ENCODE measurements around the gene TRIM33. TPM values are rescaled to one million over a fixed set of nuclear protein-coding genes. Genes with fewer than 3 reads are reported as not detected.
"Not testable (repeated sequence)": the region's sequence is repeated elsewhere in the genome, so short reads cannot be mapped to it uniquely, and the experiment has no call there.

The TRIM33 gene
- total RNA-seq, 1 experiment from 2014 or later = 22.9 TPM

DNA sequence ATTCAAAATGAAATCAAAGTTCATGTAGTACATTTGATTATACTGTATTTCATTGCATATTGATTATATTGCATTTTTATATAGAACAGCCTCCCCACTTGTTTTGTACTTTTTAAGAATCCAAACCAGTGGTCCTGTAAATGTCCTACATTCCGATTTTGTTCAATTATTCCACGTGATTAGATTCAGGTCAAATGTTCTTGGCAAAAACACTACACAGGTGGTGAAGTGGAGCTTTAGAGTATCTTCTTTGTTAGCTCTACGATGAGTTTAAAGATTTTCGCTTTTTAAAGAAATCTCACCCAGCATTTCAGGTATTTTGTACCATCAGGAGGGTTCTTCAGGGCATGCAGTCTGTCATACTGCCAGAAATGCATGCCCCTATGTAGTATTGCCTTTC lies 120.6 kb downstream of the TRIM33 start:
- Histone ChIP-seq H3K4me1 (replicated peaks) (no peaks in the 10 kb centered on the region), H3K27me3 (replicated peaks) (no peaks in the 10 kb centered on the region), H3K9me3 (replicated peaks) (no peaks in the 10 kb centered on the region), H3K36me3 (no peaks in the 10 kb centered on the region), H3K27ac (no peak overlapping the region), H3K4me3 (no peak overlapping the region)
- no peak for DNase-seq (ENCODE audit: low read depth in 1 of 2, low spot score in 2 of 2)

DNA sequence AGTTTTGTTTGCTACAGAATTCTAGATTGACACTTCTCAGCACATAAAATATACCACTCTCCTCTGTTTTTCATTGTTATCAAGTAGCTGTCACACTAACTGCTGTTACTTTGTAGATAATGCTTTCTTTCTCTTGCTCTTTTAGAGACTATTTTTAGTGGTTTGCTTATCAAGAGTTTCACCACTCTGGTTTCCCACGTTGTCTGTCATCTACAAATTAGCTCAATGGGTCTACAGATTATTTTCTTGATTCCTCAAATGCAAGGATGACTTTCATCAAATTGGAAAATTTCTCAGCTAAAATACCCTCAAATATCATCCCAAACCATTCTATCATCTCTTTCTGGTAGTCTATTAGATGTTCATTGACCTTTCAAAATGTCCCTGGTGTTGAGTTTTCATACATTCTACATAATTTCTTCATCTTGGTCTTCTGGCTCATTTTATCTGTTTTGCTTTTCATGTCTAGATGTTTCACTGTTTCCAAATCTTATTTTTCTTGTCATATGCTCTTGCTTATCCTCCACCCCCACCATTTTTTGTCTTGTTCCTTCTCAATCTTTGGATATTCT lies 122.5 kb downstream of the TRIM33 start:
- Histone ChIP-seq H3K4me1 (replicated peaks) (no peaks in the 10 kb centered on the region), H3K36me3 (no peaks in the 10 kb centered on the region), H3K27me3 (replicated peaks) (no peaks in the 10 kb centered on the region), H3K9me3 (replicated peaks) (no peaks in the 10 kb centered on the region), H3K27ac (no peak overlapping the region), H3K4me3 (no peak overlapping the region)
- DNase-seq (ENCODE audit: low read depth in 1 of 2, low spot score in 2 of 2) = no peak

DNA sequence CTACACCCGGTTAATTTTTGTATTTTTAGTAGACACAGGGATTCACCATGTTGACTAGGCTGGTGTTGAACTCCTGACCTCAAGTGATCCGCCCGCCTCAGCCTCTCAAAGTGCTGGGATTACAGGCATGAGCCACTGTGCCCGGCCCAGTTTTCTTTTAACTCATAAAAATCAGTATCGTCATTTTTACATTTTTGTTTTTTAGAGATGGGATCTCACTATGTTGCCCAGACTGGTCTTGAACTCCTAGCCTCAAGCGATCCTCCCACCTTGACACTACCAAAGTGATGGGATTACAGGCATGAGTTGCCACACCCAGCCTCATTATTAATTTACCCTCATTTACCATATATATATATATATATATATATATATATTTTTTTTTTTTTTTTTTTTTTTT lies 123.4 kb downstream of the TRIM33 start:
- not testable (repeated sequence) for H3K4me1 ChIP-seq (replicated peaks); H3K27ac ChIP-seq; H3K36me3 ChIP-seq; H3K9me3 ChIP-seq (replicated peaks); DNase-seq (ENCODE audit: low read depth in 1 of 2, low spot score in 2 of 2); H3K27me3 ChIP-seq (replicated peaks); H3K4me3 ChIP-seq

DNA sequence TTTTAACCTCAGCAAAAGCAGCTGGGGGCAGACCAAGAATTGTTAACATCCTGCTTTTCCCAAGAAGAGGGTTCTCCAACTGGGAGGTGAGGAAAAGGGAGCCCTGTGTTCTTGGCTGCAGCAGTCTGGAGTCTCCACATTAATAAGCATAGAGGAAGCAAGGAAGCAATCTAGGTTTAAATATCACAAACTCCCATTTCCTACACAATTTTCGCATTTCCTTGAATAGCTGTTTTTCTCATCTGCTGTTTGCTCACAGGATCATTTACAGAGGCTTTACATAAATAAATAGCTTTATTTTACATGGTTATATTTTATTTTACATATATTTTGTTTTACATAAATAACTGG lies 124.0 kb downstream of the TRIM33 start:
- Histone ChIP-seq H3K9me3 (replicated peaks) (no peaks in the 10 kb centered on the region), H3K27ac (no peak overlapping the region), H3K36me3 (no peaks in the 10 kb centered on the region), H3K4me1 (replicated peaks) (no peaks in the 10 kb centered on the region), H3K27me3 (replicated peaks) (no peaks in the 10 kb centered on the region), H3K4me3 (no peak overlapping the region)
- DNase-seq (ENCODE audit: low read depth in 1 of 2, low spot score in 2 of 2) = no peak

DNA sequence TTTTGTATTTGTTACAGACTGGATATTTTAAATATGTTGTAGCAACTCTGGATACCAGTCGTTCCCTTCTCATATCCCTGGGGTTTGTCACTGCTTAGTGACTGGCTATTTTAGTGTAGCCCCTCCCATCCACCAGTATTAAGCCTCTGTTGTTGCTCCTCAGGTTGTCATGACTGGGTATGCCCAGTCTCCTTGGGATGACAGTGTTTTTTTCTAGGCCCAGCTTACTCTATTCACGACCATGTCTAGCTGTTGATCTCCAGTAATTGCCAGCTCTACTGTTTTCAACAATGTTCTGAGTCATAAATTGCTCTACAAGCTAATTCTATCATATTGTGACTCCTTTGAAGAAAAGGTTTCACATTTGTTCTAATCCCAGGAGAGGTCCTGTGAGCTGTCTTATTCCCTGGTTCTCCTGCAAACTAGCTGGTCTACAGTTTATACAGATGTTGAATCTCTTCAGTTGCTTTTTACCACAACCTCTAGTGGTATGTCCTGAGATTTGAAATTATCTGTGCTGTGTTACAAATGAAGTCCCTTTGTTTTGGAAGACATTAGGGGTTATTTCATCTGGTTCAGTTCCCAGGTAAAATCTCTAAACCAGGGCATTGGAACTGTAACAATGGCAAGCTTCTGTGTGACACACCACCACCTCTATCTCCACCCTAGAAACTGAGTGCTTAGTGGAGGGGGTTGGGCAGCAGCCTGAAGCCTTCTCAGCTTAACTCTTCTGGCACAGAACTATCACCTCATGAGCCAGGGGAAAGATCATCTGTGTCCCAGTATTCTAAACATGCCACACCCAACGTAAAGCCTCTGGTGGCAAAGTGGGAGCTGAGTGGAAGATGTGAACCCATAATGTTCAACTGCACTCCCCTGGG lies 124.6 kb downstream of the TRIM33 start:
- Histone ChIP-seq H3K27ac (no peak overlapping the region), H3K4me3 (no peak overlapping the region), H3K9me3 (replicated peaks) (no peaks in the 10 kb centered on the region), H3K36me3 (no peaks in the 10 kb centered on the region), H3K4me1 (replicated peaks) (no peaks in the 10 kb centered on the region), H3K27me3 (replicated peaks) (no peaks in the 10 kb centered on the region)
- no peak for DNase-seq (ENCODE audit: low read depth in 1 of 2, low spot score in 2 of 2)

DNA sequence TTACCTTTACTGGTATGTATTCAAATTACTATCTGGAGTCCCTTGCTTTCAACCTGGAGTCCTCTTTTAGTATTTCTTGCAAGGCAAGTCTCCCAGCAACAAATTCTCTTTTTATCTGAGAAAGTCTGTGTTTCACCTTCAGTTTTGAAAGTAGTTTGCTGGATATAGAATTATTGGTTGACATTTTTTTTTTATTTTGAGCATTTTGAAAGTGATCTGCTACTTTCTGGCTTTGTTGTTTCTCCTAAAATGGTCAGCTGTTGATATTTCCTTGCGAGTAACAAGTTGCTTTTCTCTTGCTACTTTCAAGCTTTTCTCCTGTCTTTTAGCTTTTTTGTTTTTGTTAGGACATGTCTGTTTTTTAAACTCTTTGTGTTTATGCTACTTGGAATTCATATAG lies 126.1 kb downstream of the TRIM33 start:
- H3K36me3 ChIP-seq = no peaks in the 10 kb centered on the region
- no peak overlapping the region for H3K27ac ChIP-seq
- H3K4me3 ChIP-seq = no peak overlapping the region
- DNase-seq (ENCODE audit: low read depth in 1 of 2, low spot score in 2 of 2) = no peak
- H3K4me1 ChIP-seq (replicated peaks) = no peaks in the 10 kb centered on the region
- H3K27me3 ChIP-seq (replicated peaks) = no peaks in the 10 kb centered on the region
- H3K9me3 ChIP-seq (replicated peaks) = no peaks in the 10 kb centered on the region

DNA sequence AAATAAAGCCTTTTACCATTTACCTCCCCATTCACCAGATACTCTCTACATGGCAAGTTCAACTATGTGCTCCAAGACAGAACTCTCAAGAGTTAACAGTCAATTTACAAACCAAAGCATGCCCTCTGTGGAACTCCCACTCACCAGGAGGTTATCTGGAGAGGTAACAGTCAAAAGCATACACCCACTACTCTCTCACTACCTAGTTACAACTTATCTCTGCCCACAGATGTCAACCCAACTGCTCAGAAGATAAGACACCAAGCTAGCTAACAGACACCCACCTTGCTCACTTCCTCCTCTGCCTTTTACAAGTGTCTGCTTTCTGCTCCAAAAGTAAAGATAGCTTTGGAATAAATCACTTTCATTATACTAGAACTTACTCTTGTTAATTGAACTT lies 131.0 kb downstream of the TRIM33 start:
- Histone ChIP-seq H3K27me3 (replicated peaks) (no peaks in the 10 kb centered on the region), H3K4me3 (no peak overlapping the region), H3K27ac (no peak overlapping the region), H3K36me3 (no peaks in the 10 kb centered on the region), H3K9me3 (replicated peaks) (no peaks in the 10 kb centered on the region), H3K4me1 (replicated peaks) (no peaks in the 10 kb centered on the region)
- DNase-seq (ENCODE audit: low read depth in 1 of 2, low spot score in 2 of 2) = no peak

DNA sequence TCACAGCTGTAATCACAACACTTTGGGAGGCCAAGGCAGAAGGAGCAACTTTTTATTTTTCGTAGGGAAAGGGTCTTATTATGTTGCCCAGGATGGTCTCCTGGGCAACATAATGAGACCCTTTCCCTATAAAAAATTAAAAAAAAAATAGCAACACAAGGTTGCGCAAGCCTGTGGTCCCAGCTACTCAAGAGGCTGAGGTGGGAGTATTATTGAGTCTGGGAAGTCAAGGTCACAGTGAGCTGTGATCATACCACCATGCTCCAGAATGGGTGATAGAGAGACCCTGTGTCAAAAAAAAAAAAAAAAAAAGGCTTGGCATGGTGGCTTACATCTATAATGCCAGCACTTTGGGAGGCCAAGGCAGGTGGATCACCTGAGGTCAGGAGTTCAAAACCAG lies 131.6 kb downstream of the TRIM33 start:
- Histone ChIP-seq H3K27ac (no peak overlapping the region), H3K36me3 (no peaks in the 10 kb centered on the region), H3K27me3 (replicated peaks) (no peaks in the 10 kb centered on the region), H3K4me1 (replicated peaks) (no peaks in the 10 kb centered on the region), H3K9me3 (replicated peaks) (0 out of 2 replicates have a peak, but pooled peaks cover under 1% of the 10 kb centered on the region), H3K4me3 (no peak overlapping the region)
- no peak for DNase-seq (ENCODE audit: low read depth in 1 of 2, low spot score in 2 of 2)

DNA sequence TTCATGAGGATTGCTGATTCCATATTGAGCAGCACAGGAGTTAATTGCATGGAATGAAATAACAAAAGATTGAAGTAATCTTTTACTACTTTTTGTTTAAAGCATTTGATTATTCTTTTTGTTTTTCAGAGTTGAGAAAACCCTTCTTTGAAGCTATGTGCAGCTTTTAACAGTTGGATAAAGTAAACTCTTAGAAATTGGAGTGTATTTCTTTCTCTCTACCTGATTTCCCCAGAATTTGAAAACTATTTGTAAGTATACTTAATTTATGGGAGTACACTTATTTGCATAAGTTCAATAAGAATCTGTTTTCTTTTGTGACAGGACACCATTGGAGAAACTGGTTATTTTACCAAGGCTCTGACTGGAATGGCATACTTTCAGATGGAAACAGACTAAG lies 133.6 kb downstream of the TRIM33 start:
- no peaks in the 10 kb centered on the region for H3K36me3 ChIP-seq
- H3K27me3 ChIP-seq (replicated peaks) = 0 out of 2 replicates have a peak, but pooled peaks cover 3% of the 10 kb centered on the region
- H3K9me3 ChIP-seq (replicated peaks) = 0 out of 2 replicates have a peak, but pooled peaks cover 3% of the 10 kb centered on the region
- no peaks in the 10 kb centered on the region for H3K4me1 ChIP-seq (replicated peaks)
- DNase-seq (ENCODE audit: low read depth in 1 of 2, low spot score in 2 of 2) = no peak
- no peak overlapping the region for H3K4me3 ChIP-seq
- H3K27ac ChIP-seq = no peak overlapping the region

DNA sequence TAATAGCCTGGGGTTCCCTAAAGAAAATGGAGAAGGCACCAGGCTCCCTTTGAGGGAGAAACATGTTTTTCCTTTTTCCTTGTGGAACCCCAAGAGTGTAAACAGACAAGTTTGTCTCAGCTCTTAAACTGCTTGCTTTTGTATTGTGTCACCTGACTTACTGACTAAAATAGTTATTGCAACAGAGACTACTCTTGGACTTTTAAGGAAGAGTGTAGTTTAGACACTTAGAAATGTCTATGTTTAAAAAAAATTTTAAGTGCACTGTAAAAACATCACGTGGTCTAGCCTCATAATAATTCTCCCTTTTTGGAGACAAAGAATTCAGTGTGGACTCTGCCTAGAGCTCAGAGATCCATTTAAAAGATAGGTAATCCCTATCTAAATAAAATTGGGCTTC lies 141.1 kb downstream of the TRIM33 start:
- no peak for DNase-seq (ENCODE audit: low read depth in 1 of 2, low spot score in 2 of 2)
- no peaks in the 10 kb centered on the region for H3K4me1 ChIP-seq (replicated peaks)
- no peak overlapping the region for H3K4me3 ChIP-seq
- H3K9me3 ChIP-seq (replicated peaks) = 0 out of 2 replicates have a peak, but pooled peaks cover 3% of the 10 kb centered on the region
- 0 out of 2 replicates have a peak, but pooled peaks cover 3% of the 10 kb centered on the region for H3K27me3 ChIP-seq (replicated peaks)
- H3K36me3 ChIP-seq = no peaks in the 10 kb centered on the region
- no peak overlapping the region for H3K27ac ChIP-seq

DNA sequence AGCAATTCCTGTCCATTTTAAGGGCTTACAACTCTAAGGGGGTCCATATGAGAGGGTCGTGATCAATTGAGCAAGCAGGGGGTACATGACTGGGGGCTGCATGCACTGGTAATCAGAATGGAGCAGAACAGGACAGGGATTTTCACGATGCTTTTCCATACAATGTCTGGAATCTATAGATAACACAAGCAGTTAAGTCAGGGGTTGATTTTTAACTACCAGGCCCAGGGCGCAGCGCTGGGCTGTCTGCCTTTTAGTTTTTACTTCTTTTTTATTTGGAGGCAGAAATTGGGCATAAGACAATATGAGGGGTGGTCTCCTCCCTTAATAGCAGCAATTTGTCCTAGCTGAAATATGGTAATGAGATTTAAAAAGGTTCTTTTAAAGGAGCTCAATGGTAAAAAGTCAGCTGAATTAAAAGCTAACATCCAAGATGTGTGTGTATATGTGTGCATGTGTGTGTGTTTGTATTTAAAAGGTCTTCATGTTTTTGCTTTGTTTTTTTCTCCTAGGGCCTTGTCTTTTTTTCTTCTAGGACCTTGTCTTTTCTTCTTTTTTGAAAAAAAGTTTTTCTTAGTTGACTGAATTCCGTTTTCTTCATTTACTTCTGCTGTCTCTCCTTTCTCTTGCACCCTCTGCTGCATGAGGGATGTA lies 141.6 kb downstream of the TRIM33 start:
- not testable (repeated sequence) for H3K9me3 ChIP-seq (replicated peaks); H3K36me3 ChIP-seq; H3K4me1 ChIP-seq (replicated peaks); H3K27me3 ChIP-seq (replicated peaks); DNase-seq (ENCODE audit: low read depth in 1 of 2, low spot score in 2 of 2); H3K4me3 ChIP-seq; H3K27ac ChIP-seq

DNA sequence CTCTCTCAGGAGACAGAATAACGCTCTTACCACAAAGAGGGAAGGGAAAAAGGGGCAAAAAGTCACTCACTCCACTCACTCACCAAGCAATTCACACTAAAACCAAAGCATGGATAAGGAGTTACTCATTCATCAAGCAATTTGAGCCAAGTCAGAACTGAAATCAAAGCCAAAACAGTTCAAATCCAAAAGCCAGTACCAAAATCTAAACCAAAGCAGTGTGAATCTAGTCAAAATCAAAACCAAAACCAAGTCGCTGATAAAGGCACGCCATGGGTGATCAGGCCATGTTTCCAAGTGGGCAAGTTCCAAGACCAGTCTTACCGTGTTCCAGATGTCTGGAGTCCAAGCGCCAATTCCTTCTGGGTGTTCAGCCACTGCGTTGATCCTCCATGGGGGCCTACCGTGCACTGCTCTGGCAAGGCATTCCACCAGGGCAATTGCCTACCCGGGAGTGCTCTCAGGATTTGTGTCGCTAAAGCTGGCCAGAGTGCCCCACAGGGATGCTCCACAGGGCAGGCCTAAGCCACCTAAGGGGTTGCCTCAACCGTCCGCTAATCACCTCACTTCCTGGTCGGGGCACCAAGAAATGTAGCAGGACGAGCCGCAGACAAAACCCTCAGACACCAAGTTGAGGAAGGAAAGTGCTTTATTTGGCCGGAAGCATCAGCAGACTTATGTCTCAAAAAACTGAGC lies 142.3 kb downstream of the TRIM33 start:
- Histone ChIP-seq H3K9me3 (replicated peaks) (no peaks in the 10 kb centered on the region), H3K27me3 (replicated peaks) (0 out of 2 replicates have a peak, but pooled peaks cover 3% of the 10 kb centered on the region), H3K4me3 (no peak overlapping the region), H3K27ac (no peak overlapping the region), H3K4me1 (replicated peaks) (no peaks in the 10 kb centered on the region), H3K36me3 (no peaks in the 10 kb centered on the region)
- DNase-seq (ENCODE audit: low read depth in 1 of 2, low spot score in 2 of 2) = no peak

DNA sequence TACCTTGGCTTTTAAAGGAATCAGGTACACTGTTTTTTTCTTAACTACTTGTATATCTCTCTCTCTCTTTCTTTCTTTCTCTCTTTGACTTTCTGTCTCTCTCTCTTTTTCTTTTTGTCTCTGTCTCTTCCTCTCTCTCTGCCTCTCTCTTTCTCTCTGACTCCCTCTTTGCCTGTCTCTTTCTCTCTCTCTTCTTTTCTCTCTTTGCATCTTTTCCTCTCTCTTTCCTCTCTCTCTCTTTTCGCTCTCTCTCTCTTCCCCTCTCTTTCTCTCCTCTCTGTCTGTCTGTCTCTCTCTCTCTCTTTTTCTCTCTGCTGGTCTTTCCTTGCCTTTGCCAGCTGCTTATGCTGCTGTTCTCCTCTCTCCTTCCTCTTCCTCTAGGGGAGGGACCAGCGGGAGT lies 143.2 kb downstream of the TRIM33 start:
- Histone ChIP-seq H3K27me3 (replicated peaks) (0 out of 2 replicates have a peak, but pooled peaks cover 3% of the 10 kb centered on the region), H3K4me1 (replicated peaks) (no peaks in the 10 kb centered on the region), H3K9me3 (replicated peaks) (0 out of 2 replicates have a peak, but pooled peaks cover under 1% of the 10 kb centered on the region), H3K4me3 (no peak overlapping the region), H3K36me3 (no peaks in the 10 kb centered on the region), H3K27ac (no peak overlapping the region)
- DNase-seq (ENCODE audit: low read depth in 1 of 2, low spot score in 2 of 2) = no peak
